ENCODE measurements around the gene RANBP1.

RANBP1 gene

DNA sequence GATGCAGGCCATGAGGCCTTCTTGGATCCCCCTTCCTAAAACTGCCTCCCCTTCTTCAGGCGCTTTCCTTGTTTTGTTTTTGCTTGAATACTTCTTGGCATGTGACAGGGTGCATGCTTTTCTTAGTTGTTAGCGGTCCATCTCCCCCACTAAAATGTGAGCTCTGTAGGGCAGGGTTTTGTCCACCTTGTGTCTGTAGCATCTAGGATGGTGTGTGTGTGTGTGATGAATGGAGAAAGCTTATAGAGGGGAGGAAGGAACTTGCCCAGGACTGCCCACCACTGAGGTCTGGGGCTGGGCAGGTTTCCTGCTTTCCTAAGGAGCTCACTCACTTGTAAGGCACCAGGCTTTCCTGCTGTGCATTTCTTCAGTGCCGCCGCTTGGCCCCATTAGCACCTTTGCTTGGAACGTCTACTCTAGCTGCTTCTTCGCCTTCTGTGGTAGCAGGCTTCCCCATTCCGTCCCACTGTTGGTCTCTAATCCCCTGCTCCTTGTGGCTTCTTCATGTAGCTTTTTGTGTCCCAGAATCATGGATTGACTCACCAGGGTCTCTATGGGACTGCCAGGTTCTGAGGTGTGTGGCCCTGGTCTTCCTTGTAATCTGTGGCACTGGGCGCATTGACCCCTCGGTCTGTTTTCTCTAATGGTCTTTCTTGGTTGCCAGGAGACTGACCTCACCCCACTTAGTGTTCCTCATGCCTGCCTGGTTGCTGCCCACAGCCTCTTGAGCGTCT lies 32.6 kb upstream of the RANBP1 start:
- ChIA-PET CTCF (interaction anchor here (0.6 to 1.4 kb wide), 3 partner anchors 11 to 70 kb away, joined by 3 to 8 read pairs (median 4); no protein-coding TSS in a partner anchor), POLR2A (interaction anchor here (0.7 to 2.6 kb wide), 7 partner anchors 11 to 68 kb away, joined by 3 to 13 read pairs (median 3); partner anchors contain the start of genes RANBP1 and TRMT2A)
- no peak for DNase-seq (ENCODE audit: extremely low spot score)
- TF ChIP-seq CTBP1 (IDR thresholded peaks at IDR 0.05; ENCODE audit: borderline replicate concordance): no peak
- no peak for TF ChIP-seq FOXM1 (IDR thresholded peaks at IDR 0.05; ENCODE audit: borderline replicate concordance)
- no peak for TF ChIP-seq SP1 (IDR thresholded peaks at IDR 0.05)
- TF ChIP-seq ZNF384 (IDR thresholded peaks at IDR 0.05): no peak
- no peak for TF ChIP-seq LEF1 (IDR thresholded peaks at IDR 0.05; ENCODE audit: borderline replicate concordance)
- TF ChIP-seq BHLHE40 (IDR thresholded peaks at IDR 0.05; ENCODE audit: borderline replicate concordance): no peak
- TF ChIP-seq HDGF (IDR thresholded peaks at IDR 0.05; ENCODE audit: borderline replicate concordance): no peak
- TF ChIP-seq FOXK2 (IDR thresholded peaks at IDR 0.05): no peak
- no peak for TF ChIP-seq L3MBTL2 (conservative IDR thresholded peaks at IDR 0.05)
- no peak for TF ChIP-seq NFRKB (IDR thresholded peaks at IDR 0.05)
- TF ChIP-seq FOXA1 (IDR thresholded peaks at IDR 0.05): no peak

DNA sequence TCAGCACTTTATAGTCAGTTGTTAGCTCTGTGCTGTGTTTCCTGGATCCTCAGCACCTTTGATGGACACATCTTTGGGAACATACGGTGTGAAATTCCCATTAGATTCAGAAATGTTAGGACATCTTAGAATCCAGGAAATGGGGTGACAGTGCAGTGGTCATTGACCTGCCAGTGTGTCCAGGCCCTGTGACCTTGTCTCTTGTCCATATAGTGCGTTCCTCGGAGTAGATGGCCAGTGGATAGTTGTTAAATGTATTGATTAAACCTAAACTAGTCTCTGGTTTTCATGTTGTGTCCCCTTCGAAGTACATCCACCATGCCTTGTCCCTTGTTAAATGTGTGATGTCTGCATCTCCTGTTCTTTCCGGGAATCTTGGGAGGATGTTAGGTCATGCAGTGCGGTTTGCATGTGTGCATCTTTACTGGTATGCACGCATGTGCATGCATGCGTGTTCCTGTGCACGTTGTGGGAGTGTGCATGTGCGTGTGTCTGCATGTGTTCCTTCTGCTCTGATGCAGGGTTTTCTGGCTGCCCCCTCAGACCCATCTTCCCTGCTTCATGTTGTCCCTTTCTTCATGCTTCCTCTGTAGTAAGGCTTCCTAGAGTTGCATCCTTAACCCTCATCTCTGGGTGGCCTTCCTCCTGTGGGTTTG lies 31.9 kb upstream of the RANBP1 start:
- TF ChIP-seq LEF1 (IDR thresholded peaks at IDR 0.05; ENCODE audit: borderline replicate concordance): no peak
- no peak for TF ChIP-seq NFRKB (IDR thresholded peaks at IDR 0.05)
- TF ChIP-seq ARNT (IDR thresholded peaks at IDR 0.05): no peak
- TF ChIP-seq CTBP1 (IDR thresholded peaks at IDR 0.05; ENCODE audit: borderline replicate concordance): no peak
- TF ChIP-seq ELF4 (IDR thresholded peaks at IDR 0.05): no peak
- TF ChIP-seq, protein P1, sequence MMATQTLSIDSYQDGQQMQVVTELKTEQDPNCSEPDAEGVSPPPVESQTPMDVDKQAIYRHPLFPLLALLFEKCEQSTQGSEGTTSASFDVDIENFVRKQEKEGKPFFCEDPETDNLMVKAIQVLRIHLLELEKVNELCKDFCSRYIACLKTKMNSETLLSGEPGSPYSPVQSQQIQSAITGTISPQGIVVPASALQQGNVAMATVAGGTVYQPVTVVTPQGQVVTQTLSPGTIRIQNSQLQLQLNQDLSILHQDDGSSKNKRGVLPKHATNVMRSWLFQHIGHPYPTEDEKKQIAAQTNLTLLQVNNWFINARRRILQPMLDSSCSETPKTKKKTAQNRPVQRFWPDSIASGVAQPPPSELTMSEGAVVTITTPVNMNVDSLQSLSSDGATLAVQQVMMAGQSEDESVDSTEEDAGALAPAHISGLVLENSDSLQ (IDR thresholded peaks at IDR 0.05): no peak
- no peak for TF ChIP-seq ZNF384 (IDR thresholded peaks at IDR 0.05)
- TF ChIP-seq SUZ12 (IDR thresholded peaks at IDR 0.05): no peak
- TF ChIP-seq BHLHE40 (IDR thresholded peaks at IDR 0.05; ENCODE audit: borderline replicate concordance): no peak
- no peak for TF ChIP-seq FOXM1 (IDR thresholded peaks at IDR 0.05; ENCODE audit: borderline replicate concordance)
- TF ChIP-seq SP1 (IDR thresholded peaks at IDR 0.05): no peak
- TF ChIP-seq TARDBP (IDR thresholded peaks at IDR 0.05): no peak
- TF ChIP-seq L3MBTL2 (conservative IDR thresholded peaks at IDR 0.05): no peak
- TF ChIP-seq FOXA1 (IDR thresholded peaks at IDR 0.05): no peak
- TF ChIP-seq HDGF (IDR thresholded peaks at IDR 0.05; ENCODE audit: borderline replicate concordance): no peak
- TF ChIP-seq FOXK2 (IDR thresholded peaks at IDR 0.05): no peak
- POLR2A ChIA-PET: interaction anchor here (1.1 to 1.8 kb wide), 4 partner anchors 28 to 69 kb away, joined by 3 to 6 read pairs (median 4); partner anchors contain the start of gene TRMT2A
- DNase-seq (ENCODE audit: extremely low spot score): no peak
- CTCF ChIA-PET: interaction anchor here (1.0 kb wide), 1 partner anchor 71 kb away, joined by 8 read pairs; no protein-coding TSS in a partner anchor

DNA sequence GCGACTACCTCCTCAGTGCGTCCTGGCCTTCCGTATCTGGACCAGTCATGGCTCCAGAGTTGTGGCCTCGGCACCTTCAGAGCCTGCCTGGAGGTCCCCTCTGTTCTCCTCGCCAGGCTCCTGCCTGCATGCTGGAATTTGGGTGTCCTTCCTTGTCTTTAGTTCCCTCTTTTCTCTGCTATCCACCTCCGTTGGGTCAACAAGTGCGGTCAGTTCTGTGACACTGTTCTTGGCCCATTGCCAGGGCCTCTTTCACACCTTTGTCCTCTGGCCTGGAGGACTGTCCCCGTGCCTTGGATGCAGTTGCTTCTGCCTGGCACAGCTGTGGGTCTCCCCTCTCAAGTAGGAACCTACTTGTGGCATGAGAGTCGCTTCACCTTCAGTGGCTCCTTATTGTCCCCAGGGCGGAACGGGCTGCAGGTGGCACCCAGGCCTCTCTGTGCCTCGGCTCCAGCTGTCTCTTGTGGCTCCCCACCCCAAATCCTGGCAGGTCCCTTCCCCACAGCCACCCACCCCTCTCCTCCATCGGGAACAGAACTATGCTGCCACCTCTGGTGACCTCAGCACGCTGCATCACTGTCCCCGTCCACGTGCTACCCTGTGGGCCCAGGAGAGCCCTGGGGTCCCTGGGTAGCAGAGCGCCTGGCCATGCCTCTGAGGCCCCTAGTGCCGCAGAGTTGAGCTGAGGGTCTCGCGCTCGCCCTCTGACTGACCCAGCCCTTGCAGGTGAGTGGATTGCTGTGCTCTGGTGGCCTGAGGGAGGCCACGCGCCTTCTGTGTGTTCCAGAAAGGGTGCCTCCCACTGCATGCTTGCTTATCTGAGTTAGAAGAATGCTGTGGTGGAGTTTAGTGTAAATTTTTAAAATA lies 31.1 kb upstream of the RANBP1 start:
- peak; percentile 78 for DNase-seq (ENCODE audit: extremely low spot score)
- CTCF ChIA-PET: interaction anchor here (0.5 kb wide), 1 partner anchor 80 kb away, joined by 3 read pairs; no protein-coding TSS in a partner anchor

DNA sequence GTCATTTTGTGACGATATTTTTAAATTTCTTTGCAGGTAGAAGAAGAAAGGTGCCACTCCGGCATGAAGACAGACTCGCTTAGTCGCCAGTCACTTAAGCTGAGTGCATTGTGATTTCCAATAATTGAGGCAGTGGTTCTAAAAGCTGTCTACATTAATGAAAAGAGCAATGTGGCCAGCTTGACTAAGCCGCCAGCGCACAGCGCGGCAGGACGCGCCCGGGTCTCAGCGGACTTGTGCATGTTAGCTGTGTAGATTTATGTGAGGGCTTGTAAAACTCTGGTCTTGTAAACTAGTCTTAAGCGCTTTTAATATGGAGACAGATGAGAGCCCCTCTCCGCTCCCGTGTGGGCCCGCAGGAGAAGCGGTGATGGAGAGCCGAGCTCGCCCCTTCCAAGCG lies 30.3 kb upstream of the RANBP1 start:
- POLR2A ChIA-PET: interaction anchor here (1.7 kb wide), 1 partner anchor 31 kb away, joined by 6 read pairs; the partner anchor contains the start of gene TRMT2A
- TF ChIP-seq, protein P1 (IDR thresholded peaks at IDR 0.05): no peak
- TF ChIP-seq FOXK2 (IDR thresholded peaks at IDR 0.05): no peak
- no peak for TF ChIP-seq ELF4 (IDR thresholded peaks at IDR 0.05)
- TF ChIP-seq SUZ12 (IDR thresholded peaks at IDR 0.05): no peak
- TF ChIP-seq BHLHE40 (IDR thresholded peaks at IDR 0.05; ENCODE audit: borderline replicate concordance): no peak
- no peak for TF ChIP-seq HDGF (IDR thresholded peaks at IDR 0.05; ENCODE audit: borderline replicate concordance)
- no peak for DNase-seq (ENCODE audit: extremely low spot score)
- CTCF ChIA-PET: interaction anchor here (0.5 to 1.6 kb wide), 2 partner anchors 44 to 81 kb away, joined by 3 to 5 read pairs; no protein-coding TSS in a partner anchor

More for the DNA sequence above, 31.1 kb upstream of the RANBP1 start:
- POLR2A ChIA-PET: interaction anchor here (1.7 kb wide), 1 partner anchor 32 kb away, joined by 6 read pairs; the partner anchor contains the start of gene TRMT2A
- no peak for TF ChIP-seq BHLHE40 (IDR thresholded peaks at IDR 0.05; ENCODE audit: borderline replicate concordance)
- no peak for TF ChIP-seq CTBP1 (IDR thresholded peaks at IDR 0.05; ENCODE audit: borderline replicate concordance)
- 0 out of 2 replicates have a peak, but pooled peaks have one; percentile 66 for TF ChIP-seq HDGF (IDR thresholded peaks at IDR 0.05; ENCODE audit: borderline replicate concordance)
- TF ChIP-seq FOXK2 (IDR thresholded peaks at IDR 0.05): no peak
- TF ChIP-seq ZNF384 (IDR thresholded peaks at IDR 0.05): no peak
- TF ChIP-seq LEF1 (IDR thresholded peaks at IDR 0.05; ENCODE audit: borderline replicate concordance): no peak
- TF ChIP-seq ELF4 (IDR thresholded peaks at IDR 0.05): no peak
- no peak for TF ChIP-seq NFRKB (IDR thresholded peaks at IDR 0.05)
- TF ChIP-seq L3MBTL2 (conservative IDR thresholded peaks at IDR 0.05): peak; percentile 74

DNA sequence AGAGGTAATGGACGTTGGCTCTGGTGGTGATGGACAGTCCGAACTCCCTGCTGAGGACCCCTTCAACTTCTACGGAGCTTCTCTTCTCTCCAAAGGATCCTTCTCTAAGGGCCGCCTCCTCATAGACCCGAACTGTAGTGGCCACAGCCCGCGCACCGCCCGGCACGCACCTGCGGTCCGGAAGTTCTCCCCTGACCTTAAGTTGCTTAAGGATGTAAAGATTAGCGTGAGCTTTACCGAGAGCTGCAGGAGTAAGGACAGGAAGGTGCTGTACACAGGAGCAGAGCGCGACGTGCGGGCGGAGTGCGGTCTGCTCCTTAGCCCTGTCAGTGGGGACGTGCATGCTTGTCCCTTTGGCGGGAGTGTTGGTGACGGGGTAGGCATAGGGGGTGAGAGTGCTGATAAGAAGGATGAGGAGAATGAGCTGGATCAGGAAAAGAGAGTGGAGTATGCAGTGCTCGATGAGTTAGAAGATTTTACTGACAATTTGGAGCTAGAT lies 29.8 kb upstream of the RANBP1 start:
- TF ChIP-seq ZNF384 (IDR thresholded peaks at IDR 0.05): no peak
- no peak for TF ChIP-seq LEF1 (IDR thresholded peaks at IDR 0.05; ENCODE audit: borderline replicate concordance)
- ChIA-PET CTCF (interaction anchor here (0.6 to 1.6 kb wide), 3 partner anchors 10 to 43 kb away, joined by 3 to 5 read pairs (median 5); no protein-coding TSS in a partner anchor), POLR2A (interaction anchor here (1.7 kb wide), 1 partner anchor 31 kb away, joined by 6 read pairs; the partner anchor contains the start of gene TRMT2A)
- DNase-seq (ENCODE audit: extremely low spot score): no peak

All from HEK293T (cell line).